Upper lobe of left lung (tissue), 6 donors: ENCODE data around the gene AXL. TPM values are rescaled to one million over a fixed set of nuclear protein-coding genes. Genes with fewer than 3 reads are reported as not detected.

Experiments
- ATAC-seq, 2 donors: fragments of 200-7000 bp; cut with Tn5 transposase; one replicate each; pipeline ENCODE4 v1.9.1; 2022; ENCODE audit warnings: mild to moderate bottlenecking in 2 of 2, moderate library complexity in 2 of 2; ENCODE audit not compliant: low FRiP score in 2 of 2
- DNase-seq, 2 donors: peaks; one replicate each; pipeline ENCODE4 v3.0.0-alpha.2; 2019 to 2020
- H3K27ac ChIP-seq, 4 donors: fragments of 200-600 bp; sonication (generic); one replicate each; pipeline ENCODE4 v1.5.1; 2016 to 2019
- H3K27me3 ChIP-seq, 4 donors: fragments of 200-600 bp; sonication (generic); one replicate each; pipeline ENCODE4 v1.5.1; 2017 to 2019
- H3K36me3 ChIP-seq, 4 donors: fragments of 200-600 bp; sonication (generic); one replicate each; pipeline ENCODE4 v1.5.1; 2016 to 2019
- H3K4me1 ChIP-seq, 4 donors: fragments of 200-600 bp; sonication (generic); one replicate each; pipeline ENCODE4 v1.5.1; 2018 to 2019
- H3K4me3 ChIP-seq, 4 donors: fragments of 200-600 bp; sonication (generic); one replicate each; pipeline ENCODE4 v1.5.1; 2017 to 2019; ENCODE audit warnings: mild to moderate bottlenecking in 2 of 4, moderate library complexity in 1 of 4
- H3K9me3 ChIP-seq, 4 donors: fragments of 200-600 bp; sonication (generic); one replicate each; pipeline ENCODE4 v1.5.1; 2018 to 2019
- CTCF ChIP-seq, 6 experiments: fragments of 450-650 bp in 4 of 6; fragments of 200-600 bp in 2 of 6; sonication (generic) in 2 of 6; IDR thresholded peaks; one replicate each; pipeline ENCODE4 v1.5.1; 2016 to 2019; ENCODE audit warnings: antibody characterized with exemption in 6 of 6
- EP300 ChIP-seq, 4 donors: sonication (generic); formaldehyde crosslinking; IDR thresholded peaks; one replicate each; pipeline ENCODE4 v1.5.1; 2017; ENCODE audit warnings: antibody characterized with exemption in 4 of 4, control low read depth in 2 of 4
- POLR2A ChIP-seq, 4 donors: fragments of 450-650 bp; IDR thresholded peaks; one replicate each; pipeline ENCODE4 v1.5.1; 2016 to 2017; ENCODE audit warnings: antibody characterized with exemption in 4 of 4, mild to moderate bottlenecking in 2 of 4
- POLR2AphosphoS5 ChIP-seq, 2 donors: sonication (generic); formaldehyde crosslinking; IDR thresholded peaks; one replicate each; pipeline ENCODE4 v1.5.1; 2017; ENCODE audit warnings: antibody characterized with exemption in 2 of 2
- WGBS, 2 donors: methylation state at CpG; one replicate each; pipeline ENCODE4 v1.1.5; 2017 to 2018; 5-methylcytosine and 5-hydroxymethylcytosine counted together
- total RNA-seq, 6 donors: library from RNA; depleted of rRNA in 4 of 6; stranded (reverse); fragments of >200 nt in 4 of 6; gene quantifications; one replicate each; pipeline versions ENCODE4 v1.1.0 to v1.2.1, GENCODE V29; 2016 to 2021
- donor health status: DM: no; HTN: no; CAD: no; lungs with moderate emphysema.
- donor health status: DM: no; HTN: yes; CAD: no; lungs with severe emphysema.

The AXL gene
- 10 to 100 TPM; 28.4 to 96.9 (median 71.7) TPM for total RNA-seq

- no peaks in the 10 kb centered on the region for H3K9me3 ChIP-seq
- peaks cover 0 to 9% (median 1%) of the 10 kb centered on the region in 4 donors for H3K27me3 ChIP-seq
- TF ChIP-seq POLR2AphosphoS5 (IDR thresholded peaks at IDR 0.05), result peak; percentile 41 to 51
- TF ChIP-seq CTCF (IDR thresholded peaks at IDR 0.05), result no peak
- peak in 3 of 4 donors; percentile 44 to 65 (median 45) for TF ChIP-seq POLR2A (IDR thresholded peaks at IDR 0.05)
- ATAC-seq, result peak; percentile 80 to 83
- H3K4me3 ChIP-seq, result peak within 1 kb of the TSS; percentile 34 to 63 (median 54)
- H3K36me3 ChIP-seq, result peaks cover 0 to 5% (median 0%) of the 10 kb centered on the region in 4 donors
- WGBS, 2 donors, result 4 to 13% methylated on average over 10 to 28 of the region's 32 CpGs
- peak within 1 kb of the TSS; percentile 77 to 89 (median 88) for H3K27ac ChIP-seq
- H3K4me1 ChIP-seq, result peaks cover 0 to 22% (median 6%) of the 10 kb centered on the region in 4 donors
- peak; percentile 53 to 89 for DNase-seq
These were observed at the start of gene AXL for GRCh38 chr19:41218615-41219507. Gene AXL (plus strand): TSS chr19:41219223. CDS start chr19:41219393, 170 bp downstream.

DNA sequence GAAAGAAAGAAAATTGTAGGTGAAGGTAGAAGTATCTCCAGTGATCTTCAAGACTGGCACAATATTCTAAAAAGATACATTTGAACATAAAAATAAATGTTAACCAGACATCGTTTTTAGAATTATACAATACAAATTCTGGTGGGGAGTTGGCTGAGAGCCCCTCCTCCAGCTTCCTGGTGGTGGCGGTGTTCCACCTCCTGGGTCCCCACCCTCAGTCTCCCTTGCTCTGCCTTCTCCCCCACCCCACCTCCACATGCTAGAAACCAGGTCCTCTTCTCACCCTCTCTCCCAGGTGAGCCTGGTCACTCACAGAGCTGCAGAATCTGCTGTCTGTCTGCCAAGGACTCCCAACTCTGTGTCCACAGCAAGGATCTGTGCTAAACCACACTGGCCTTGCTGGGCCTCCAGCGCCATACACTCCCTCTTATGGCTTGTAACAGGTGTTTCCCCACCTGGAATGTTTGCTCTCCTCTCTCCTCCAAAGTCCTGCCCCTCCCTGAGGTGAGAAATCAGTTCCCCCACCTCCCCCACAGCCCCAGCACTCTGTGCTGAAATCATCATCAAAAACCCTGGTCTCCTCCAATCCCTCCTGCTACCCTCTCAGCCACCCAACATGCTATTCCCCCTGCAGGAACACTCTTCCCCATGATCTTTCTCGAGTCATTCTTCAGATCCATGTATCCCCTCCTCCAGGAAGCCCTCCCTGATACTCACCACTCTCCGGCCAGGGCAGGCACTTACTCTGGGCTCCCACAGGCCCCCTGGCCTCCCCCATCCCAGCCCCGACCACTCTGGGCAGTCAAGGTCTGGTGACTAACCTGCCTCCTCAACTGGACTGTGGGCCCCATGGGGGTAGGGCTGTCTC, 46.5 kb upstream of the AXL start:
- ATAC-seq (peak in 1 of 2 donors; percentile 53), DNase-seq (peak; percentile 38 to 66)
- H3K36me3 ChIP-seq, result no peaks in the 10 kb centered on the region
- peak overlapping the region in 2 of 4 donors; percentile 52 to 66 for H3K27ac ChIP-seq
- TF ChIP-seq POLR2AphosphoS5 (IDR thresholded peaks at IDR 0.05) (no peak), POLR2A (IDR thresholded peaks at IDR 0.05) (no peak), CTCF (IDR thresholded peaks at IDR 0.05) (no peak), EP300 (IDR thresholded peaks at IDR 0.05) (no peak)
- no peaks in the 10 kb centered on the region for H3K9me3 ChIP-seq
- no peak overlapping the region for H3K4me3 ChIP-seq
- H3K4me1 ChIP-seq, result peaks cover 0 to 29% (median 15%) of the 10 kb centered on the region in 4 donors
- WGBS, 2 donors, result 49 to 64% methylated on average over 6 of the region's 6 CpGs
- no peaks in the 10 kb centered on the region for H3K27me3 ChIP-seq

GRCh38 chr19:41174297-41174928, 44.6 kb upstream of the AXL start:
- no peak for DNase-seq
- ATAC-seq, result no peak
- Histone ChIP-seq H3K36me3 (no peaks in the 10 kb centered on the region), H3K4me1 (peaks cover 0 to 29% (median 15%) of the 10 kb centered on the region in 4 donors), H3K4me3 (no peak overlapping the region), H3K27me3 (no peaks in the 10 kb centered on the region), H3K9me3 (no peaks in the 10 kb centered on the region), H3K27ac (peak overlapping the region in 2 of 4 donors; percentile 76 to 81)
- TF ChIP-seq POLR2AphosphoS5 (IDR thresholded peaks at IDR 0.05), result no peak
- TF ChIP-seq POLR2A (IDR thresholded peaks at IDR 0.05), result no peak
- no peak for TF ChIP-seq CTCF (IDR thresholded peaks at IDR 0.05)
- TF ChIP-seq EP300 (IDR thresholded peaks at IDR 0.05), result no peak
- WGBS, 2 donors, result 83 to 86% methylated on average over 13 to 15 of the region's 15 CpGs
